GM12878 (cell line): ENCODE results near the gene AMN. TPM values are rescaled to one million over a fixed set of nuclear protein-coding genes. Genes with fewer than 3 reads are reported as not detected.

Experiments
- ATAC-seq: fragments of 200-7000 bp; cut with Tn5 transposase; 3 replicates; pipeline ENCODE4 v1.9.1; 2020; ENCODE audit warnings: mild to moderate bottlenecking, moderate library complexity
- BruUV-seq: library from RNA; stranded (reverse); fragments of 400-500 nt; replicated peaks from 2 replicates; lab custom pipeline; 2021; lab: Mats Ljungman, UMichigan
- CTCF ChIA-PET: fragments of 300-600 bp; sonication (Branson Sonifier 250); formaldehyde crosslinking; extraction: SDS; loops from one replicate; lab custom pipeline; 2021; ENCODE audit warnings: inconsistent platforms; lab: Yijun Ruan, JAX
- POLR2A ChIA-PET: fragments of 350-600 bp; formaldehyde crosslinking; extraction: SDS; loops from one replicate; lab custom pipeline; 2021; ENCODE audit warnings: inconsistent platforms; lab: Charles Lee
- RAD21 ChIA-PET: fragments of 300-600 bp; sonication (Branson Sonifier 250); formaldehyde crosslinking; loops from one replicate; lab custom pipeline; 2023; ENCODE audit warnings: antibody characterized with exemption; ENCODE audit not compliant: unreplicated experiment; lab: Charles Lee
- SMC1A ChIA-PET: fragments of 300-600 bp; sonication (Branson Sonifier 250); formaldehyde crosslinking; loops from one replicate; lab custom pipeline; 2023; ENCODE audit not compliant: unreplicated experiment, uncharacterized antibody; lab: Charles Lee
- DNase-seq: peaks from one replicate; pipeline ENCODE4 v3.0.0-alpha.2; 2011; ENCODE audit warnings: low read depth, low spot score
- FAIRE-seq: peaks from 3 replicates; lab custom pipeline; 2011; peaks lifted over from hg19 to GRCh38; lab: Jason Lieb, UNC
- H2AFZ ChIP-seq: 2 replicates; pipeline ENCODE4 v1.6.0; 2011; ENCODE audit warnings: low read depth, low read length, control low read depth; ENCODE audit not compliant: control insufficient read depth
- H3K27ac ChIP-seq: 2 replicates; pipeline ENCODE4 v1.5.1; 2011; ENCODE audit warnings: control low read depth; ENCODE audit not compliant: control insufficient read depth, insufficient read depth
- H3K27me3 ChIP-seq, 2 experiments: replicated peaks in 1 of 2; 2 replicates each; pipeline versions ENCODE4 v1.6.0 to v1.6.1; 2011; ENCODE audit warnings: low read length in 1 of 2; ENCODE audit not compliant: control insufficient read depth in 2 of 2, insufficient read depth in 2 of 2
- H3K36me3 ChIP-seq, 2 experiments: 2 replicates each; pipeline ENCODE4 v1.5.1; 2011; ENCODE audit warnings: low read length in 1 of 2; ENCODE audit not compliant: control insufficient read depth in 2 of 2, insufficient read depth in 2 of 2
- H3K4me1 ChIP-seq: 2 replicates; pipeline ENCODE4 v1.6.1; 2011; ENCODE audit warnings: mild to moderate bottlenecking, low read length, moderate library complexity, mixed read lengths; ENCODE audit not compliant: control insufficient read depth, insufficient read depth
- H3K4me2 ChIP-seq: 2 replicates; pipeline ENCODE4 v1.6.0; 2011; ENCODE audit warnings: control low read depth; ENCODE audit not compliant: control insufficient read depth, insufficient read depth
- H3K4me3 ChIP-seq: fragments of 200-600 bp; sonication (generic); 2 replicates; pipeline ENCODE4 v1.5.1; 2016
- H3K79me2 ChIP-seq: 2 replicates; pipeline ENCODE4 v1.6.0; 2011; ENCODE audit warnings: low read length; ENCODE audit not compliant: control insufficient read depth, insufficient read depth
- H3K9ac ChIP-seq: 2 replicates; pipeline ENCODE4 v1.8.0; 2011; ENCODE audit warnings: low read length, control low read depth, mixed read lengths; ENCODE audit not compliant: control insufficient read depth, insufficient read depth
- H3K9me3 ChIP-seq: replicated peaks from 3 replicates; pipeline ENCODE4 v1.5.1; 2011; ENCODE audit warnings: mild to moderate bottlenecking, low read length; ENCODE audit not compliant: control insufficient read depth, insufficient read depth
- H4K20me1 ChIP-seq: 2 replicates; pipeline ENCODE4 v1.6.0; 2011; ENCODE audit not compliant: control insufficient read depth, insufficient read depth
- KAT2A ChIP-seq: conservative IDR thresholded peaks from 2 replicates; pipeline ENCODE4 v1.6.1; 2011; ENCODE audit warnings: low read depth, low read length; ENCODE audit not compliant: control insufficient read depth
- NBN ChIP-seq: fragments of 450-650 bp; IDR thresholded peaks from 2 replicates; pipeline ENCODE4 v1.6.1; 2016
- TAF1 ChIP-seq: IDR thresholded peaks from 2 replicates; pipeline ENCODE4 v1.6.1; 2011; ENCODE audit warnings: mild to moderate bottlenecking, low read depth, low read length, borderline replicate concordance
- WRNIP1 ChIP-seq: IDR thresholded peaks from 2 replicates; pipeline ENCODE4 v1.6.1; 2011; ENCODE audit warnings: low read depth, low read length, improper control_type of control experiment, borderline replicate concordance
- YY1 ChIP-seq: IDR thresholded peaks from 2 replicates; pipeline ENCODE4 v1.6.1; 2011; ENCODE audit warnings: low read depth, mild to moderate bottlenecking, low read length
- ZNF207 ChIP-seq: fragments of 450-650 bp; IDR thresholded peaks from 2 replicates; pipeline ENCODE4 v1.6.1; 2014; ENCODE audit warnings: antibody characterized with exemption, mild to moderate bottlenecking, borderline replicate concordance
- ZNF384 ChIP-seq: IDR thresholded peaks from 2 replicates; pipeline ENCODE4 v1.6.1; 2012; ENCODE audit warnings: low read depth, mild to moderate bottlenecking, low read length, improper control_type of control experiment, borderline replicate concordance
- WGBS: methylation state at CpG from one replicate; pipeline ENCODE4 v1.1.6; 2016; ENCODE audit warnings: low lambda C conversion rate; ENCODE audit not compliant: insufficient replicate concordance, insufficient coverage; ENCODE audit errors: missing lambda C conversion rate; 5-methylcytosine and 5-hydroxymethylcytosine counted together
- in situ Hi-C: fragments of 300-500 bp; cut with MboI; formaldehyde crosslinking; loops from 9 replicates; pipeline ENCODE4 v1.14.3; 2018; ENCODE audit warnings: mixed read lengths
- intact Hi-C: fragments of 100-400 bp; cut with micrococcal nuclease; formaldehyde crosslinking; loops from one replicate; pipeline ENCODE4 v1.14.2; 2022; ENCODE audit not compliant: unreplicated experiment
- polyA plus RNA-seq, 11 experiments: library from polyadenylated mRNA; depleted of rRNA in 4 of 11; unstranded in 6 of 11; stranded (reverse) in 5 of 11; fragments of >200 nt; fragmentation: Nextera tagmentation in 4 of 11; fragmentation: Illumina TruSeq in 1 of 11; extraction: Ambion mirVana in 4 of 11; extraction: Trizol in 1 of 11; gene quantifications; 1 replicate in 1 of 11; 2 replicates in 10 of 11; pipeline versions ENCODE4 v1.2.1 to v1.2.3, GENCODE V29; 2011 to 2016; ENCODE audit warnings: inconsistent platforms in 2 of 11, missing spikeins in 2 of 11, low read depth in 1 of 11
- total RNA-seq, 4 experiments: library from RNA; depleted of rRNA in 3 of 4; stranded (reverse); fragments of >200 nt in 3 of 4; fragmentation: Illumina TruSeq in 1 of 4; extraction: Trizol in 1 of 4; gene quantifications; 2 replicates each; pipeline versions ENCODE4 v1.2.1 to v1.2.3, GENCODE V29; 2013 to 2021
- TF ChIP-seq, protein P1 (sequence below): fragments of 450-650 bp; IDR thresholded peaks from 2 replicates; pipeline ENCODE4 v1.6.1; 2017; ENCODE audit warnings: mild to moderate bottlenecking, low read depth, inconsistent platforms; ENCODE audit not compliant: poor library complexity, severe bottlenecking

AMN gene
- total and polyA plus RNA-seq, 10 of the 15 experiments (the other 5 are each of a cell fraction or from before 2014, with no cell fraction given), result 0.03 to 0.33 (median 0.11) TPM; not detected in 6

DNA sequence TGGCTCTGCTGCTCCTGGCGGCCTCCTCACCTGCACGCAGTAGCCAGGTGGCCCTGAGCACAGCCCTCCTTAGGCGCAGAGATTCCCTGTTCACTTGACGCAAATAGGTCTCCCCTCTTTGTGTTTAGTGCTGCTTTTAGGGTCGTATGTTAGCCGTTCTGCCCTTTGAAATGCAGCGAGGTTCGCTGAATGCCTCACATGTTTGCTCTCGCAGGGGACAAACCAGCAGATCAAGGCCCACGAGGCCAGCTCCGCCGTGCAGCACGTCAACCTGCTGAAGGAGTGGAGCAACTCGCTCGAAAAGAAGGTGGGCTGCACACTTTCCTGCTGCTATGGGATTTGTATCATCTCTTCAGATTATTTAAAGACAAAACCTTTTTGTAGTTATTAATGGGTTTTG, 31.4 kb upstream of the AMN start:
- WGBS, result 95% methylated on average over 15 of the region's 15 CpGs
- BruUV-seq, result no TSS peak
- Histone ChIP-seq H3K36me3 (peaks cover 24 to 45% of the 10 kb centered on the region in 2 experiments), H3K4me1 (peaks cover 7% of the 10 kb centered on the region), H3K79me2 (no peaks in the 10 kb centered on the region; the same call in 1 of the 2 replicates), H2AFZ (no peak overlapping the region), H3K9me3 (no peaks in the 10 kb centered on the region), H3K27me3 (no peaks in the 10 kb centered on the region), H4K20me1 (no peaks in the 10 kb centered on the region), H3K9ac (no peak overlapping the region), H3K4me2 (no peak overlapping the region), H3K4me3 (no peak overlapping the region), H3K27ac (no peak overlapping the region)
- in situ Hi-C loops, result no loop called here
- POLR2A ChIA-PET, result no interaction called here
- SMC1A ChIA-PET, result interaction anchor here (0.9 kb wide), 1 partner anchor 73 kb away, joined by 3 read pairs; no protein-coding TSS in a partner anchor
- DNase-seq (no peak), ATAC-seq (no peak), FAIRE-seq (no peak)
- CTCF ChIA-PET, result interaction anchor here (1.9 kb wide), 1 partner anchor 13 kb away, joined by 12 read pairs; no protein-coding TSS in a partner anchor
- no peak for TF ChIP-seq ZNF207
- TF ChIP-seq NBN, result no peak
- no peak for TF ChIP-seq ZNF384
- TF ChIP-seq, protein P1, sequence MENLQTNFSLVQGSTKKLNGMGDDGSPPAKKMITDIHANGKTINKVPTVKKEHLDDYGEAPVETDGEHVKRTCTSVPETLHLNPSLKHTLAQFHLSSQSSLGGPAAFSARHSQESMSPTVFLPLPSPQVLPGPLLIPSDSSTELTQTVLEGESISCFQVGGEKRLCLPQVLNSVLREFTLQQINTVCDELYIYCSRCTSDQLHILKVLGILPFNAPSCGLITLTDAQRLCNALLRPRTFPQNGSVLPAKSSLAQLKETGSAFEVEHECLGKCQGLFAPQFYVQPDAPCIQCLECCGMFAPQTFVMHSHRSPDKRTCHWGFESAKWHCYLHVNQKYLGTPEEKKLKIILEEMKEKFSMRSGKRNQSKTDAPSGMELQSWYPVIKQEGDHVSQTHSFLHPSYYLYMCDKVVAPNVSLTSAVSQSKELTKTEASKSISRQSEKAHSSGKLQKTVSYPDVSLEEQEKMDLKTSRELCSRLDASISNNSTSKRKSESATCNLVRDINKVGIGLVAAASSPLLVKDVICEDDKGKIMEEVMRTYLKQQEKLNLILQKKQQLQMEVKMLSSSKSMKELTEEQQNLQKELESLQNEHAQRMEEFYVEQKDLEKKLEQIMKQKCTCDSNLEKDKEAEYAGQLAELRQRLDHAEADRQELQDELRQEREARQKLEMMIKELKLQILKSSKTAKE, result no peak
- no peak for TF ChIP-seq YY1
- TF ChIP-seq TAF1, result no peak
- no peak for TF ChIP-seq KAT2A
- no peak for TF ChIP-seq WRNIP1
- intact Hi-C loops, result no loop called here
- RAD21 ChIA-PET, result no interaction called here
